IMR-90 (cell line): Measurements from ENCODE around the gene AKR7A2.

ENCODE experiments used
- CEBPB ChIP-seq: IDR thresholded peaks from 2 replicates; pipeline ENCODE4 v1.6.1; 2012; ENCODE audit warnings: low read depth, low read length, improper control_type of control experiment
- TF ChIP-seq, protein P1 (sequence below): conservative IDR thresholded peaks from 2 replicates; pipeline ENCODE4 v1.5.1; 2012; ENCODE audit warnings: mild to moderate bottlenecking, low read depth, low read length, improper control_type of control experiment

DNA sequence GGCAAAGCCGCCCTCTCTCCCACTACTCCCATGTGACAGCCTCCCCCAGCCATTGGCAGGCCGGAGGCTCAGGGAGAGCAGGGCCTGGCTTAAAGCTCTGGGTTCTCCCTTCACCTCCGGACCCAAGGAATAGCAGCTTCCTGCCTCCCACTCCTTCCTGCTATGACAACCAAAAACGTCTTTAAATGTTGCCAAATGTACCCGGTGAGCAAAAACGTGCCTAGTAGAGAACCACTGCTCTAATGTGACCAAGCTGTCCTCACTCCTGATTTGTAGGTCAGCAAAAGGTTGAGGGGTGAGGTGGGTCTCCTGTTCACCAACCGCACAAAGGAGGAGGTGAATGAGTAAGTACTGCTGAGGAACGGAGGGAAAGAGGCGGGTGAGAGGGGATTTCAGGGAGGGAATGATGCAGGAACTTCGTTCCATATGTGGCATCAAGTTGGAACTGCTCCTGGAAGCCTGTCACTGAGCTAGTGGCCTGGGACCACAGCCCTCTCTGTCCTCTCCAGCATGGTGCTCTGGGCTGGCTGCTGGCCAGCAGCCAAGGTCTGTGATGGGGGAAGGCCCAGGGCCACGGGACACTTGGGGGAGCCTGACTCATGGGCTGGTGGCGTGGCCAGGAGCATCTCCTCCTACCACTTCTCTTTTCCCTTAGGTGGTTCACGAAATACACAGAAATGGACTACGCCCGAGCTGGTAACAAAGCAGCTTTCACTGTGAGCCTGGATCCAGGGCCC is 54.6 kb downstream of the AKR7A2 start:
- TF ChIP-seq, protein P1, sequence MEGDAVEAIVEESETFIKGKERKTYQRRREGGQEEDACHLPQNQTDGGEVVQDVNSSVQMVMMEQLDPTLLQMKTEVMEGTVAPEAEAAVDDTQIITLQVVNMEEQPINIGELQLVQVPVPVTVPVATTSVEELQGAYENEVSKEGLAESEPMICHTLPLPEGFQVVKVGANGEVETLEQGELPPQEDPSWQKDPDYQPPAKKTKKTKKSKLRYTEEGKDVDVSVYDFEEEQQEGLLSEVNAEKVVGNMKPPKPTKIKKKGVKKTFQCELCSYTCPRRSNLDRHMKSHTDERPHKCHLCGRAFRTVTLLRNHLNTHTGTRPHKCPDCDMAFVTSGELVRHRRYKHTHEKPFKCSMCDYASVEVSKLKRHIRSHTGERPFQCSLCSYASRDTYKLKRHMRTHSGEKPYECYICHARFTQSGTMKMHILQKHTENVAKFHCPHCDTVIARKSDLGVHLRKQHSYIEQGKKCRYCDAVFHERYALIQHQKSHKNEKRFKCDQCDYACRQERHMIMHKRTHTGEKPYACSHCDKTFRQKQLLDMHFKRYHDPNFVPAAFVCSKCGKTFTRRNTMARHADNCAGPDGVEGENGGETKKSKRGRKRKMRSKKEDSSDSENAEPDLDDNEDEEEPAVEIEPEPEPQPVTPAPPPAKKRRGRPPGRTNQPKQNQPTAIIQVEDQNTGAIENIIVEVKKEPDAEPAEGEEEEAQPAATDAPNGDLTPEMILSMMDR: no peak
- no peak for TF ChIP-seq CEBPB
